Uterus (tissue), 2 donors: ENCODE data around the gene PRKCE.

Source experiments
- CTCF ChIP-seq, 4 experiments: fragments of 200-600 bp in 2 of 4; fragments of 450-650 bp in 2 of 4; sonication (generic) in 2 of 4; IDR thresholded peaks; one replicate each; pipeline ENCODE4 v1.5.1; 2016 to 2019; ENCODE audit warnings: antibody characterized with exemption in 4 of 4, mild to moderate bottlenecking in 2 of 4, moderate library complexity in 1 of 4
- POLR2A ChIP-seq, 2 donors: fragments of 450-650 bp; IDR thresholded peaks; one replicate each; pipeline ENCODE4 v1.6.1; 2016; ENCODE audit warnings: antibody characterized with exemption in 2 of 2, mild to moderate bottlenecking in 1 of 2, moderate library complexity in 1 of 2

GRCh38 chr2:45747363-45747762 is 95.9 kb downstream of the PRKCE start:
- TF ChIP-seq CTCF (IDR thresholded peaks at IDR 0.05) (no peak), POLR2A (IDR thresholded peaks at IDR 0.05) (no peak)
